Measurements from ENCODE around the gene TUBB2B.
"Not testable (repeated sequence)": the region's sequence is repeated elsewhere in the genome, so short reads cannot be mapped to it uniquely, and the experiment has no call there.

TUBB2B gene

DNA sequence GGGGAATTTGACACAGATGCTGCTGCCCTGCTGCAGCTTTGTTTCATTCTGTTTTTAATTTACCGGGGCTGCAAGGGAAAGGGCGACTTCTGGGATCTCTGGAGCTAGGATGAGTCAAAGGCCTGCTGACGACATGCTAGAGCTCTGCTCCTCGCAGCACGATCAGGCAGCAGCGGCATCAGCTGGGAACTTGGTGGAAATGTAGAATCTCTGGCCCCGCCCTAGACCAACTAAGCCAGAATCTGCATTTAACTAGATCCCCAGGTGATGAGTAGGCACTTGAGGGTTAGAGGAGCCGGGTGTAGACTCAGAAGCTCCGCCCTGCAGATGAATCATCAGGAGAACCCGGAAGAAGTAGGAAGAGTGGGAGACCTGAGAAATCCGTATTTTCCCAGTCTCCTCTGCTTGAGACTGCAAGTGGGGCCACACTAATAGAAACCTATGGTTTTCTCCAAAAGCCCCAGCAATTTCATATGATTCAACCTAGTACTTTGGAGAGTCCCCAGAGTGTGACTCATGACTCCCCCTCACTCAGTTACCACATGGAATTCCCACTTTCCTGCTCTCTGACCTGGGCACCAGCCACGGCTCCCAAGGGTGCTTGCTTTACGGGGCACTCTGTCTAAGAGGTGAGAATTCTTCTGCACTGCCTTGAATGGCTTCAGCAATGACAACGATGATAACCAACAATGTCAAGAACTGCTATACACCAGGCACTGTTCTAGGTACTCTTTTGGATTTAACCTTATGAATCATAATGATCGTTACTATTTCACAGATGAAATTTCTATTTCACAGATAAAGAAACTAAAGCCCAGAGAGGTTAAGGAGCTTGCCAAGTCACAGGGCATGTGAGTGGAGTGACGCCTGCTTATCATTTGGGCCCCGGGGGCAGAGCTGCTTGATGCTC is 18.1 kb downstream of the TUBB2B start:
- ATAC-seq = peak; percentile 80 to 84

DNA sequence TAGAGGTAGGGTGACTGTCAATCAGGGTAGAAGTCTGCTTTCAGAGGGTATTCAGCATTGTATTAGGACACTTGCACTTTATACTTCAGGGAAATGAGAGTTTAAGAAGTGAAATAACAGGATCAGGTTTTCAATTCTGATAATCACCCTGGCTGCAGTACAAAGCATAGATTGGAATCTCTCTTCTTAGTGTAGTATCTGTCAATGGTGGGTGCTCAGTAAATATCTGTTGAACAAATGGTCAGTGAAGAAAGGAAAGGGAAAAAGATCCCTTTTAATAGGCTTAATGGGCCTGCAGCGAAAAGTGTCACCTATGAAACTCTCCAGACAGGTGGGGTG is 18.7 kb downstream of the TUBB2B start:
- ATAC-seq = no peak

DNA sequence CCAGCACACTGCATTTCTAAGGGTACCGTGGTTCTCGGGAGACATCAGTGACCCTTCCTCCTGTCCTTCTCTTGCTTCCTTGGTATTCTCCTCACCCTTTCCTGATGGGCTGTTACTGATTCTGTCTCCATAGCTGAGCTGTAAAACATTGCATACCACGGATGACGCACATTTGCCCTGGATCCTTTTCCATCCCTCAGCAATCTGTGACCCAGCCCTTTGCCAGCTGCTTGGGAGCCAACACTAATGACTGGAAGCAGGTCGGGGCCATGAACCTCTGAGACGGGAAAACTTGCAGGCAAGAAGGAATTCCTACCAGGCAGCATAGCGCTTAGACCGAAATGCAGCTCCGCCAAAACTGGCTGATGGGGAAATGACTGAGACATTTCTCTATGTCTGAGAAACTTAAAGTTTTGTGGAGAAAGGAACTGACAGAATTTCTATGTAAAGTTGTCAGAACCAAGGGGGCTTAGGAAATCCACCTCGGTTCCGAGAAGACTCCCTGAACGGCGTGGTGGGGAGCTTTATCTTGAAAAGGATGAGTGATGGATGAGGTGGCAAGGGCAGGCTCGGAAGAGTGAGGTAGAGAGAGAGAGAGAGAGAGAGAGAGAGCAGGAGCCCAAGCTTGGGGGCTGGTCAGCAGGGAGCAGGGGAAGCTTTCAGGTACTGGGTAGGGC is 19.2 kb downstream of the TUBB2B start:
- ATAC-seq = no peak

GRCh38 chr6:3206339-3207015 is 21.0 kb downstream of the TUBB2B start:
- no peak for ATAC-seq

DNA sequence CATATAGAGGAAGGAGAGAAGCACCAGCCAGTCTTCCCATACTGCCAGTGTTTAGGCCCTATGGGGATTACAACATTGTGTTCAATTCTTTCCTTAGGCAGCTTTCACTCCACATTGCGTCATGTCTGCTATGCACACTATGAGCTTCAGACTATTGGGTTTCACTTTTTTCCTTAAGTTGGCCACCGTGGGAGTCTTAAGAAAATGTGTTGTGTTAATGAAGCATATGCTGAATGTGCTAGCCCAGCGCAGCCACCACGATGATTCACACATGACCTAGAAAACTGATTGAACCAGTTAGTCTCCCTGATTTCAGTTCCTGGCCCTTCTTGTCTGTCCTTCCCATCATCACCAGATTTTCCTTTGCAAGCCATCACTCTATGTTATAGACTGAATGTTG is 21.5 kb downstream of the TUBB2B start:
- ATAC-seq = no peak

DNA sequence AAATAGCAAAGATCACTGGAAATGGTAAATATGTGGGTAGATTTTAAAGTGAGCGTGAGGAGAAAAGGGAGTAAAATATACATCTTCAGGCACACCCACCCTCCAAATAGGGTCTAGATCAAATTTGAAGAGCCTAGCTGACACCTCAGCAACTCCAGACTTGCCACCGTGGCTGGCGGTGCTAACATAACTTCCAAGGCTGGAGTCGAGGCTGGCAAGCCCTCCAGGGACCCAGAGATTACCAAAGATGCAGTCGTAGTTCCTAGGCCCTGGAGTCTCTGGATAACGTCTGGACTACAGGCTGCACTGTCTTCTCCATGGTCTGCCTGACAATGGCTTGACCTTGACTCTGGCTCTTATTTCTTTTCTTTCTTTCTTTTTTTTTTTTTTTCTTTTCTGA is 22.5 kb downstream of the TUBB2B start:
- ATAC-seq = no peak

DNA sequence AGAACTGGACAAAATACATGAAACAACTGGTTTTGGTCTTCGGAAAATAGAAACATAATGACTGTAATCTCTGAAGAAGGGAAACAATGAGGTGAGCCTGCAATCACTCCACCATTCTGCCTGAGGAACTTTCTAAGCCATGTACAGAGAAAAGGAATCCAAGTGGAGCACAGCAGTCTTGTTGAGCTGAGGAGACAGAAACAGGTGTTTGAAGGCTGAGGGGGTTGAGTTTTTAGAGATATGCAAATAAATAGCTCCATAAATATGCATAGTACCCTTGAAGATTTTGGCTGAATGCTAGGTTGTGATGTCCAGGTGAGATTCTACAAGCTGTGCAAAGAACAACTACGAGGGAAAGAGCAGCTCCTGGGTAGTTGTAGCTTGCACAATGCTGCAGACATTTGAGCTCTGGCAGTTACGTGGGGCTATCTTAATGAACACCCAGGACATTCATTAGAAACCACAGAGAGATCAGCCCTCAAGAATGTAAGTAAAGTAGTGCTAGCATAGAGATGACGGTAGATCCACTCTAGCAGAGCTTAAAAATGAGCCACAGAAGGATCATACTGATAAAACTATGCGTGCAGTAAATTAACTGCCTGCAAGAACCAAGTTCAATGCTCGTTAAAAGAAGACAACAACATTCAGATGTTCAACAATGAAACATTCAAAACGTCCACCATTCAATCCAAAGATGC is 24.3 kb downstream of the TUBB2B start:
- no peak for ATAC-seq

- no peak for ATAC-seq
These were observed 26.1 kb downstream of the TUBB2B start for GRCh38 chr6:3201388-3201787.

GRCh38 chr6:3200682-3201081 is 26.8 kb downstream of the TUBB2B start:
- ATAC-seq = no peak

GRCh38 chr6:3199382-3199781 is 28.1 kb downstream of the TUBB2B start:
- no peak for ATAC-seq

DNA sequence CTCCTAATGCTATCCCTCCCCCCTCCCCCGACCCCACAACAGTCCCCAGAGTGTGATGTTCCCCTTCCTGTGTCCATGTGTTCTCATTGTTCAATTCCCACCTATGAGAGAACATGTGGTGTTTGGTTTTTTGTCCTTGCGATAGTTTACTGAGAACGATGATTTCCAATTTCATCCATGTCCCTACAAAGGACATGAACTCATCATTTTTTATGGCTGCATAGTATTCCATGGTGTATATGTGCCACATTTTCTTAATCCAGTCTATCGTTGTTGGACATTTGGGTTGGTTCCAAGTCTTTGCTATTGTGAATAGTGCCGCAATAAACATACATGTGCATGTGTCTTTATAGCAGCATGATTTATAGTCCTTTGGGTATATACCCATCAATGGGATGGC is 29.7 kb downstream of the TUBB2B start:
- not testable (repeated sequence) for ATAC-seq

- no peak for ATAC-seq
These were observed 30.7 kb downstream of the TUBB2B start for GRCh38 chr6:3196770-3197169.

GRCh38 chr6:3195695-3196497 is 31.6 kb downstream of the TUBB2B start:
- no peak for ATAC-seq

DNA sequence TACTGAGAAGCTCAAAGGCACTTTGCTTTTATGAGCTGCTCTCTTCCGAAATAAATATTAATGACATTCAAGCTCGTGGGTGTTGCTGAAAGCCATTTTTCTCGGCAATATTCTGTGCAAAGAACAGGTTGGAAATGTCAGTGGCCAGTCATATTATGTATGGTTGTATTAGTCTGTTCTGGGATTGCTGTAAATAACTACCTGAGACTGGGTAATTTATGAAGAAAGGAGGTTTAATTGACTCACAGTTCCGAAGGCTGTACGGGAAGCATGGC is 32.1 kb downstream of the TUBB2B start:
- ATAC-seq = no peak

GRCh38 chr6:3194535-3195419 is 32.7 kb downstream of the TUBB2B start:
- ATAC-seq = peak in 1 of 2 donors; percentile 17

DNA sequence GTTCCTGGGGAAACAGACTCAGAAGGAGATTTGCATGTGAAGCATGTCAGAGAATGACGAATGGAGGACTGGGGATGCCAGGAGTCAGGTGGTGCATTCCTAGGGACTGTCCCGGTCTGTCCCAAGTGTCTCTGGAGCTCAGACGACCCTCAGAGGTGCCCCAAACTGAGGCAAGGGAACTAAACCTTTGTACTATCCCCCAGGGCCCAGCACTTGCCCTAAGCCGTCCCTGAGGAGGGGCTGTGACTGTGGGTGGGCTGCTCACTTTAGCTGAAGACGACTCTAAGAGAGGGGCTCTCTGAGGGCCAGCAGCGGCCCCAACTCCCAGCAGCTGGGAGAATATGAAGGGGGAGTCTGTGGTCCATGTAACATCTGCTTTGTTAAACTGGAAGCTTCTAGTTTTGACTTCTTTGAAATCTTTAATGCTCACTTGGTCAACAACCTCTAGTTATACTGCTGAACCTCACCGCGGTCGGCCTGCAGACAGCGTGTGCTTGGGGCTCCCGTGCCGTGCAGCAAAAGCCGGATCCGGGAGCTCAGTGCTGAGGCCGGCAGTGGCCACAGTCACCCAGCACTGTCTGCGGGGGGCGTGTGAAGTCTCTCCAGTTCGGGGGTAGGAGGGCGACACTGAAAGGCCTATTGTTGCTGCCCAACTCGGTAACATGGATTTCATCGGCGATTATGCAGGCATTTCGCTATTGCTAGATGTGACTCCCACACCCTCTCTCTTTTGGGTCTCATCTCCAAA is 34.2 kb downstream of the TUBB2B start:
- ATAC-seq = no peak

- no peak for ATAC-seq
These were observed 36.7 kb downstream of the TUBB2B start for GRCh38 chr6:3190779-3191178.

GRCh38 chr6:3190056-3190455 is 37.4 kb downstream of the TUBB2B start:
- ATAC-seq = no peak

GRCh38 chr6:3189192-3189591 is 38.3 kb downstream of the TUBB2B start:
- not testable (repeated sequence) for ATAC-seq

- no peak for ATAC-seq
These were observed 39.2 kb downstream of the TUBB2B start for GRCh38 chr6:3188262-3188661.

DNA sequence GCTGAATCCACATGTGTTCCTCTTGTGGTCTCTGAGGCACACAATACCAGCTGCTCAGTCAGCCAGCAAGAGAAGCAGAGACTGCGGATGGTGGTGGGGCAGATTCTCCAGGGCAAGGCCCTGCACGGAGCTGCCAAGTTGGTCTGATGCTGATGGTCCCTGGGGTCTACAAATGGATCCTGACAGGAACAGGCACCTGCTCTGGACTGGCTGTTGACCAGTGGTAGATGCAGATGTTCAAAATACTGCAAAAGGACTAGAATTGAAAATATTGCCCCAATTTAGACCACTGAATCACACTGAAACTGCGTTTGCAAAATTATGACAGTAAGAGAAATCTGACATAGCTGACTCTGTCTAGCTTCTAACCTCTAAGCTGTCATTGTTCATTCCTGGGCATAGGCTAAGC is 40.5 kb downstream of the TUBB2B start:
- no peak for ATAC-seq

All from activated CD4-positive, CD25-positive, alpha-beta regulatory T cell treated with anti-CD3 and anti-CD28 coated beads, Interleukin-2, amount 50 U/mL, for 24 hours (primary cell).